BE2C (cell line): ENCODE results near the gene DRAXIN.

Source experiments
- DNase-seq: peaks from one replicate; pipeline ENCODE4 v3.0.0-alpha.2; 2020
- H3K27me3 ChIP-seq: fragments of 250-450 bp; sonication (Bioruptor Pico); 2 replicates; pipeline ENCODE4 v1.5.1; 2020; ENCODE audit warnings: mild to moderate bottlenecking
- H3K36me3 ChIP-seq: fragments of 250-450 bp; sonication (Bioruptor Pico); 2 replicates; pipeline ENCODE4 v1.5.1; 2020; ENCODE audit warnings: mild to moderate bottlenecking
- H3K4me1 ChIP-seq: fragments of 250-450 bp; sonication (Bioruptor Pico); 2 replicates; pipeline ENCODE4 v1.5.1; 2020
- H3K4me3 ChIP-seq: 2 replicates; pipeline ENCODE4 v1.5.1; 2011; ENCODE audit warnings: low read depth, low read length
- H3K9me3 ChIP-seq: fragments of 250-450 bp; sonication (Bioruptor Pico); 2 replicates; pipeline ENCODE4 v1.5.1; 2020
- CTCF ChIP-seq: IDR thresholded peaks from 2 replicates; pipeline ENCODE4 v1.5.1; 2012; ENCODE audit warnings: mild to moderate bottlenecking, low read depth, low read length

DRAXIN gene

GRCh38 chr1:11725616-11726015 lies 34.1 kb downstream of the DRAXIN start:
- H3K4me1 ChIP-seq = no peaks in the 10 kb centered on the region
- H3K4me3 ChIP-seq = no peak overlapping the region
- DNase-seq = no peak
- H3K27me3 ChIP-seq = no peaks in the 10 kb centered on the region
- TF ChIP-seq CTCF = no peak
- H3K36me3 ChIP-seq = no peaks in the 10 kb centered on the region
- H3K9me3 ChIP-seq = no peaks in the 10 kb centered on the region

GRCh38 chr1:11727119-11727518 lies 35.6 kb downstream of the DRAXIN start:
- H3K36me3 ChIP-seq = no peaks in the 10 kb centered on the region
- no peaks in the 10 kb centered on the region for H3K27me3 ChIP-seq
- DNase-seq = no peak
- H3K4me3 ChIP-seq = no peak overlapping the region
- no peaks in the 10 kb centered on the region for H3K4me1 ChIP-seq
- H3K9me3 ChIP-seq = no peaks in the 10 kb centered on the region
- no peak for TF ChIP-seq CTCF

- H3K27me3 ChIP-seq = no peaks in the 10 kb centered on the region
- H3K4me1 ChIP-seq = no peaks in the 10 kb centered on the region
- no peaks in the 10 kb centered on the region for H3K9me3 ChIP-seq
- no peak overlapping the region for H3K4me3 ChIP-seq
- H3K36me3 ChIP-seq = no peaks in the 10 kb centered on the region
- no peak for DNase-seq
- no peak for TF ChIP-seq CTCF
Measured at GRCh38 chr1:11728126-11728806, 36.8 kb downstream of the DRAXIN start.

- no peak for TF ChIP-seq CTCF
- Histone ChIP-seq H3K27me3 (no peaks in the 10 kb centered on the region), H3K4me1 (no peaks in the 10 kb centered on the region)
Measured at GRCh38 chr1:11729155-11729497, 37.6 kb downstream of the DRAXIN start.

GRCh38 chr1:11729498-11730428 lies 38.3 kb downstream of the DRAXIN start:
- Histone ChIP-seq H3K4me1 (no peaks in the 10 kb centered on the region), H3K4me3 (no peak overlapping the region), H3K9me3 (no peaks in the 10 kb centered on the region), H3K36me3 (no peaks in the 10 kb centered on the region), H3K27me3 (no peaks in the 10 kb centered on the region)
- no peak for TF ChIP-seq CTCF
- DNase-seq = no peak

More at GRCh38 chr1:11729155-11729497, 37.6 kb downstream of the DRAXIN start:
- H3K9me3 ChIP-seq = no peaks in the 10 kb centered on the region
- H3K36me3 ChIP-seq = no peaks in the 10 kb centered on the region
- H3K4me3 ChIP-seq = no peak overlapping the region
- no peak for DNase-seq

- Histone ChIP-seq H3K27me3 (no peaks in the 10 kb centered on the region), H3K36me3 (no peaks in the 10 kb centered on the region), H3K4me1 (no peaks in the 10 kb centered on the region), H3K9me3 (no peaks in the 10 kb centered on the region), H3K4me3 (no peak overlapping the region)
- no peak for DNase-seq
- TF ChIP-seq CTCF = no peak
Measured at GRCh38 chr1:11730429-11730891, 39.0 kb downstream of the DRAXIN start.
